DMS53 treated with DMSO at 0.1 percent for 48 hours (cell line): ENCODE data around the gene AOX1.
"Not testable (repeated sequence)": the region's sequence is repeated elsewhere in the genome, so short reads cannot be mapped to it uniquely, and the experiment has no call there.

Source experiments
- DNase-seq: peaks from one replicate; lab custom pipeline; 2025; ENCODE audit not compliant: unreplicated experiment; lab: John Stamatoyannopoulos, UW

AOX1 gene

GRCh38 chr2:200698217-200698616 lies 112.4 kb downstream of the AOX1 start:
- no peak for DNase-seq

- DNase-seq = no peak
Observed at GRCh38 chr2:200699310-200699709, 113.5 kb downstream of the AOX1 start.

- DNase-seq = no peak
Observed at GRCh38 chr2:200700856-200701255, 115.0 kb downstream of the AOX1 start.

- DNase-seq = no peak
Observed at GRCh38 chr2:200702044-200702443, 116.2 kb downstream of the AOX1 start.

- no peak for DNase-seq
Observed at GRCh38 chr2:200702646-200703118, 116.9 kb downstream of the AOX1 start.

- DNase-seq = peak; percentile 85
Observed at GRCh38 chr2:200703127-200703925, 117.5 kb downstream of the AOX1 start.

GRCh38 chr2:200703926-200704637 lies 118.3 kb downstream of the AOX1 start:
- DNase-seq = no peak

GRCh38 chr2:200705305-200706041 lies 119.7 kb downstream of the AOX1 start:
- DNase-seq = no peak

GRCh38 chr2:200708943-200709342 lies 123.1 kb downstream of the AOX1 start:
- DNase-seq = no peak

- peak; percentile 100 for DNase-seq
Observed at GRCh38 chr2:200713003-200713703, 127.3 kb downstream of the AOX1 start.

GRCh38 chr2:200713704-200714064 lies 127.9 kb downstream of the AOX1 start:
- no peak for DNase-seq

- not testable (repeated sequence) for DNase-seq
Observed at GRCh38 chr2:200715014-200715413, 129.2 kb downstream of the AOX1 start.

GRCh38 chr2:200716386-200716785 lies 130.6 kb downstream of the AOX1 start:
- DNase-seq = no peak
